Stimulated activated CD8-positive, alpha-beta memory T cell treated with anti-CD3 and anti-CD28 coated beads, Interleukin-7, amount 100 ng/mL, for 48 hours (primary cell): ENCODE measurements around the gene EZR.

Source experiments
- DNase-seq, 2 donors: peaks; one replicate each; pipeline ENCODE4 v3.0.0-alpha.2; 2020; ENCODE audit warnings: low read depth in 1 of 2; ENCODE audit errors: extremely low read depth in 1 of 2

EZR gene

GRCh38 chr6:158764183-158764849 is 54.9 kb downstream of the EZR start:
- no peak for DNase-seq

DNA sequence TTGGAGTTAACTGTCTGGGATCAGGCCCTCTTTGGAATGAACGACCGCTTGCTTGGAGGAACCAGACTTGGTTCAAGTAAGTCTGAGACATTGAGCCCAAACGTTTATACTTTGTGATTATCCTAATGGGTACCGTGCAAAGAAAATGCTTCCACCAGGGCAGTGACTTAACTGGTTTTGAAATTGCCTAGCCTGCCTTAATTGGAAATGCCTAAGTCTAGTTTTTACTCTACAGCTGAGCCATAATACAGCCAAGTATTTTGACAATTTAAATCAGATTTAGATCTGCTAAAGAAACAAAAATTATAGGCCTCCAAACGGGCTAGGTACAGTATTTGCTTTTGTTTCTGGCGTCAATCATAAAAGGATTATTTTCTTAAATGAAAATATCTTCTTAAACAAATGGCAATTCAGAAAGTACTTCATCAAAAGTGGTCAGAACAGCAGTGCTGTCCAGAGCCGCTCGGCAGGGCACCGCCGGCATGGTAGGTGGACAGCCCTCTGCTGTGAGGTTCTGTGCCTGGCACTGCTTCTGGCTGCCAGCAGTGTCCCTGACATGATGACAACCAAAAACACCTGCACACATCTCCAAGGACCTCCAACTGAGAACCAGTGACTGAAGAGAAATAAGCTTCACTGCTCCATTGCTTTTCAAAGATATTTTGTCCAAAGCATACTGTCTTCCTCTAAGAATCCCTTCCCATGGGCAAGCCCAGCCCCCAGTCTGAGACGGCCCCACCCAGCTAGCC is 55.6 kb downstream of the EZR start:
- DNase-seq = no peak

GRCh38 chr6:158762787-158763433 is 56.3 kb downstream of the EZR start:
- DNase-seq = no peak

DNA sequence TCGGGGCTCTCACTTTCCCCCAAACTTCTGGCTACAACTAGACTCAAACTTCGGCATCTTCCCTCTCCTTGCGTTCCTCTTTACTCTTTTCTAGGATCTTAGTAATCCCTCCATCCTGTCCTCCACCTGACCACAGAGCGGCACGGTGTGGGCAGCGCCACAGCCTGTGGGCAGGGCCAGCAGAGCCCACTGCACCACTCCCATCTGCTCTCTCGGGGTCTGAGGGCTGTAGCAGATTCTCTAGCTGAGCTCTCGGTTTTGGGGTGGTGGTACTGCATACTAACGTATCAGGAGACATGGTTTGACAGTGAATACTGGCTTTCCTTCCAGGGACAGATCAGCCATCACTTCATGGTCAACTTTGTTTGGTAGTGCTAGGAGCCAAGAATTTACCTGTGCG is 57.4 kb downstream of the EZR start:
- no peak for DNase-seq

GRCh38 chr6:158760618-158761250 is 58.4 kb downstream of the EZR start:
- no peak for DNase-seq

DNA sequence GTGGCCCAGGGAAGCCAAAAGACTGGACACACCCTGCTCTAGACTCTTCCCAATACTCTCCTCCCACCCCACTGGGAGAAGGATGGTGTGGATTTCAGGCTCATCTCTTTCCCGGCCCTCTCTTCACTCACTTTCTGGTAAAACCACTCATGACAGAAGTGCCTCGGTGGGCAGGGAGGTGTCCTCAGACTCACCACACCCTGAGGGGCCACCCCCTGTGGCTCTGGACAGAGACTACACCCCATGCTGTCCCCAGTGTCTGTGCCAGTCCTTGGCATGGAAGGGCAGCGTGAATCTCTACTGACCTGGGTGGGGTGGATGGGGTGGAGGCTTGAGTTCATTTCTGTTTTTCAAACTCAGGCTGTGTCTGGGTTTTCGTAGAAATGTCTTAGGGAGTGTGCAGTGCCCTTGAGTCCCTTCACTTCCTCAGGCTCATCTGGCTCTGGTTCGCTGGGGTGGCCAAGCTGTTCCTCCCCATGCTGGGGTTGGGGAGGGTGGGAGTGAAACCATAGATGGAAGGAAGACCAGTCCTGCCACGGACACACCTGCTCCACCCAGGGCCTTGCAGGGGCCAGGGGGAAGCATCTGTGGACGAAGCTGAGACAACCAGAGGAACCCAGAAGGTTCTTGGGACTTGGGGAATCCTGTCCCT is 59.1 kb downstream of the EZR start:
- DNase-seq = no peak

DNA sequence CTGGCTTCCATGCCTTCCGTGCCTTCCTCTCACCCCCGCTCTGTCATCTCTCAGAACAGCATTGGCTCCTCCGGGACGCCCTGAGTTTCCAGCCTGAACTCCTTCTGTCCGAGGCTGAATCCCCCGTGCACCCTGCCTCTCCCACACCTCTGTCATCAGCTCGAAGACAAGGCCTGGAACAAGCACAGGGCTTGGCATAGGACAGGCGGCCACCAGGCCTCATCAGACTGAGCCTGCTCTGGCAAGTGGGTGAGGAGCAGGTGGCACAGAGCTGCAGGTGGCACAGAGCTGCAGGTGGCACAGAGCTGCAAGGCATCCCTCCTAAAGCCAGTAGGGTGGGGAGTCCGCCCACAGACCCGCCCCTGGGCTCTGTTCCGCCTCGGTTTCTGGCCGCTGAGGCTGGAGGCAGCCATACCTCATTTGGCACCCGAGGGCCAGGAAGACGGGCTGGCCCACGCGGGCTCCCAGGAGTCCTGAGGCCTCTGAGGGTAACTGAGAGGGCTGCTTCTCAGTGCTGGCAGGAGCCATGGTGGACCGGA is 60.2 kb downstream of the EZR start:
- no peak for DNase-seq

DNA sequence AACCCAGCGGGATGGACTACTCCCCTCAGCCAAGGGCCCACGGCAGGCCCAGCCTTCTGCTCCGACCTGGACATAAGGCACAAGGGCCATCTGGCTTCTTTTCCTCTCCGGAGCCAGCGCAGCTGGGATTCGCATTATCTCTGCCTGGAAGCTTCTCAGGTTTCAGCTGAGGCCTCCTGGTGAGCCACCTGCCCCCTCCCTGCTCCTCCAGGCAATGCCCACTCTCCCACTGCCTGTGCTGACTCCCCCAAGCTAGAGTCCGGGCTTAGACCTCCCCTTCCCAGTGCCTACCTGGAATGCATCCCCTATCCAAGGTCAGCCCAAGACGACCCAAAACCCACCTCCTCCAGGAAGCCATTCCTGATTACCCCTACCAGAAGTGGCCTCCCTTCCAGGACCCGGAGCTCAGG is 60.7 kb downstream of the EZR start:
- no peak for DNase-seq

DNA sequence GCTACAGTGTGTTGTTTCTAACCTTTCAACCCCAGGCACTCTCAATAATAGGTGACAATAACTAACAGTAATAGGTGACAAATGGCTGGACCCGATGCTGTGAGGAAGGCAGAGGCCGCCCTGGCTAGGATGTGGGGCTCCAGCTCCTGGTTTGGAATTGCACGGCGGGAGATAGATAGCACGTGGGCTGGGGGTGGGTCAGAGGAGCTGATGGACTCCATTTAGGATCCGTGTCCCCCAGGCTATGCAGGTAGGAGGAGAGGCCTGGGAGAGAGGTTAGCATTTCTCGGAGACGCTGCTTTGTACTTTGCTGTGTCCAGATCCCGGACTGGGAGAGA is 61.4 kb downstream of the EZR start:
- DNase-seq = no peak

GRCh38 chr6:158756977-158757752 is 62.0 kb downstream of the EZR start:
- no peak for DNase-seq

GRCh38 chr6:158756126-158756525 is 63.0 kb downstream of the EZR start:
- no peak for DNase-seq

- DNase-seq = no peak
These were observed 63.5 kb downstream of the EZR start for GRCh38 chr6:158755636-158756035.

- no peak for DNase-seq
These were observed 64.4 kb downstream of the EZR start for GRCh38 chr6:158754738-158755137.

DNA sequence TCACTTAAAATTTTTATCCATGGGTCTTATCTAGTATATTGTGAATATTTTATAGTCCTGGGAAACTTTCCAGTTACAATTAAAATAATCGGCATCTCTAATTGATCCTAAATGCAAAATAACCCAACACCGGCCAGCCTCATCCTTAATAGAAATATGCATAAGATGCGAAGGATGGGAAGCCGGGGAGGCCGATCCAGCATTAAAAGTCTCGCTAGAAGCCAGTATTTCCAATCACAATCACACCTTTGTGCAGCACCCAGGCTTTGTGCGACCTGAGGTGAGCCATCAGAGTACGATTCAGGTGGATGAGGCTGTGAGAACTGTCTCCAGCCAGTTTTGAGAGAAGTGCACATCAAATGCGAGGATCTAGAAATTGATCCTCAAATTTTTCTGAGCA is 65.4 kb downstream of the EZR start:
- no peak for DNase-seq

DNA sequence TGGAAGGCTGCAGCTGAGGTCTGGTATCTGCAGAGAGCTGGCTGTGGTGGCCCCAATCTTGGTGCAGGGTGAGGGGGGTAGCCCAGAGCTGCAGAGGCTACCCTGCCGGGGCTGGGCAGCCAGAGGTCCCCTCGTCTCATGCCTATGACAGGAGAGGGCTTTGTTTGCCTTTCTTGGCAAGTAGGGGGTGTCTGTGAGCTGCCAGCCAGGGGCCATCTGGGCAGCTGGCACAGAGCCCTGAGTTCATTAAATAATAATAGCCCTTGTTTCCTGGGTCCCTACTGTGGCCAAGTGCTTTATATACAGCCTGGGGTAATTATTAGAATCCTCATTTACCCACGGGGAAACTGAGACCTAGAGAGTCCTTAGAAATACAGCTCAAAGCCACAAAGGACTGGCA is 66.6 kb downstream of the EZR start:
- no peak for DNase-seq

DNA sequence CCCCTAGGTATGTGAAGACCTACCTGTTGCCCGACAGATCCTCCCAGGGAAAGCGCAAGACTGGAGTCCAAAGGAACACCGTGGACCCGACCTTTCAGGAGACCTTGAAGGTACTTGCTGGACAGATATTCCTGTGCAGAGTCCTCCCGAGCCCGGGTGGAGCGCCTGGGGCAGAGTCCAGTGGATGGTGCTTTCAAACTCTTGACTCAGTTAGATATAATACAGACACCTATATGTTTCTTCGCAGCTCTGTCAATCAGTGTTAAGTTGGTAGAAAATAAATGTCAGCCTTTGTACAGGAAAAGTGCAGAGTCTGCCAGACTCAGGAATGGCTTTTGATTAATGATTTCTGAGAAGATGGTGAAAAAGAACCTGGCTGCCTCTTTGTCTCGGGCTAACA is 67.2 kb downstream of the EZR start:
- DNase-seq = no peak

DNA sequence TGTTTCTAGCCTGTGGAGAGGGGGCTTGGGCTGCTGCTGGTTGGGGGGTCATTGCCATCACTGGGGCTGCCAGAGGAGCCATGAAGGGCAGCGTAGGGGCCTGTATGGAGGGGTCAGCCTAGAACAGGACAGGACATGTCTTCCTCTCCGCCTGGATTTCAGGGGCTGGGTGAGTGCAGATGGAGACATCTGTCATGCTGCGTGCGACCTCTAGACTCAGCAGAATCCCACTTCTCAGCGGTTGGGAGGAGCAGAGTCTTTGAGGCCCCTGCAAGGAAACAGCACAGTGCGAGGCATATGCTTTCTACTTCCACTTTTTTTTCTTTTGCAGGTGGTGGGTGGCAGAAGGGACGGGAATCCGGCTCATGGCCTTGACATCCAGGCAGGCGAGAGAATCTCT is 67.9 kb downstream of the EZR start:
- DNase-seq = no peak

GRCh38 chr6:158744986-158745430 is 74.2 kb downstream of the EZR start:
- no peak for DNase-seq

GRCh38 chr6:158743033-158743651 is 76.0 kb downstream of the EZR start:
- no peak for DNase-seq

- no peak for DNase-seq
These were observed 79.5 kb downstream of the EZR start for GRCh38 chr6:158739673-158740072.
